ENCODE measurements around the gene NCBP2L.
A peak's percentile ranks its signal among the peaks of the same experiment; 100 is the strongest.
"Not testable (repeated sequence)": the region's sequence is repeated elsewhere in the genome, so short reads cannot be mapped to it uniquely, and the experiment has no call there.

The NCBP2L gene

DNA sequence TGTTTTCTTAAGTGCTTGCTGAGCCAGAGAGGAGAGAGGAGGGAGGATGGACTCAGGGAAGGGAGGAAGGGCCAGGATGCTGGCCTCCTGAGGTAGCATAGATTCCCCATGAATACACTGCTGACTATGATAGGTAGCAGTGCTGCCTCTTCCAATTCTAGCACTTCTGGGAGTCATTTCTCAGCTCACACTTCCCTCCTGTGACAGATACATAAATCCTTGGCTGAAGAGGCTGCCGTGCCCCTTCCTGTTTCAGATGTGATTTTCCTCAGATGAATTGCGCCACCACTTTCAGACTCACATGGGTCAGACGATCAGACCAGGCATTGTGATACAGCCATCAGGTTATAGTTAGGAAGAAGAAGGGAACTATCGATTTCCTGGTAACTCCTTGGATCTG lies 24.3 kb upstream of the NCBP2L start:
- DNase-seq: no peak

GRCh38 chrX:107755721-107756120 lies 21.8 kb upstream of the NCBP2L start:
- DNase-seq: no peak

- no peak for DNase-seq
These were observed 19.2 kb upstream of the NCBP2L start for GRCh38 chrX:107758231-107758766.

DNA sequence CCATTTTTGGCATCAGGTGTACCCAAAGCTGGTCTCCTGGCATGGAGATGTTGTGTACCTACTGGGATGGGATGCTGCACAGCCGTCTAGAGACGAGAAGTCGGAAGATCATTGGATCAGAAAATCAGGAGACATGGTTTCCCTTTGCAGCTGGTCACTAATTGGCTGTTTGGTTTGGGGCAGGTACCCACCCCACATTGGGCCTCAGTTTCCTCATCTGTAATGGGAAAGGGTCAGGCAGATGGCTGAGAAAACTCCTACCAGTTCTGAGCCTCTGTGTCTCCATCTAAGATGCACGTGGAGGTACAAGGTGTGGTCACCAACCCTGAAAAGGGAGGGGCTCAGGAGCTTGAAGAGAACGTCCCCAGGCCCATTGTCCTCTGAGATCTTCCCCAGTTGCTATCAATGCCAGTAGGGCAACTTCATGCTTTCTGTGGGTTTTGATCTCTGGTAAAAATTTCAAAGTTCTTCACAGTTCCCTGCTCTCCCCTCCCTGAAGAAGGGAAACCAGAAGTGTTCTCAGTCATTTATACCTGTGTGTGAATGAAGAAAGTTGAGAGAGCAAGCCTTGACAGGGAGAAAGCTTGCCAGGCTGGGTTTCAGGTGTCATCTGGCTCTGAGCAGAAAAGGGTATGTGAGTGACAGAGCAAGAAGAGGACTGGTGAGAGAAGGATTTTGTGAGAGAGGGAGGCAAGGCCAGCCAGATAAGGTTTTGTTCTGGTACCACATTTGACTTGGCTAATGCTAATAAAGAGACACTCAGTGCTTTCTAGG lies 17.0 kb upstream of the NCBP2L start:
- no peak for DNase-seq

DNA sequence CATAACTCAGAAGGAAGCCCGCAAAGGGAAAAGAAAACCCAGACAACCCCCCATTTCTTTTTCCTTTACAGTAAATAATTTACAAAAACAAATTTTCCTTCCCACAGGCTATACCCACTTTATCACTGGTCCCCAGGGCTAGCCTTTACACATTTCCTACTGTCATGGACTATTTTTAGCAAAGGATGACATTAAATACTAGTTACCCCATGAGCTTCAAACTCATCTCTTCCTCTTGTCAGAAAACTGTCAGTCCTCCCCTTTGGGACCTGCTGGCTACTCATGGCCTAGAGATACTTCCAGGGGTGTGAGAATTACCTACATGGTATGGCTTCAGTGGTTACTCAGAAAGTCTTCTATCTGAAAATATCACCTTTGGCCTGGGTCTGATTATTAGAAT lies 13.9 kb upstream of the NCBP2L start:
- no peak for DNase-seq

DNA sequence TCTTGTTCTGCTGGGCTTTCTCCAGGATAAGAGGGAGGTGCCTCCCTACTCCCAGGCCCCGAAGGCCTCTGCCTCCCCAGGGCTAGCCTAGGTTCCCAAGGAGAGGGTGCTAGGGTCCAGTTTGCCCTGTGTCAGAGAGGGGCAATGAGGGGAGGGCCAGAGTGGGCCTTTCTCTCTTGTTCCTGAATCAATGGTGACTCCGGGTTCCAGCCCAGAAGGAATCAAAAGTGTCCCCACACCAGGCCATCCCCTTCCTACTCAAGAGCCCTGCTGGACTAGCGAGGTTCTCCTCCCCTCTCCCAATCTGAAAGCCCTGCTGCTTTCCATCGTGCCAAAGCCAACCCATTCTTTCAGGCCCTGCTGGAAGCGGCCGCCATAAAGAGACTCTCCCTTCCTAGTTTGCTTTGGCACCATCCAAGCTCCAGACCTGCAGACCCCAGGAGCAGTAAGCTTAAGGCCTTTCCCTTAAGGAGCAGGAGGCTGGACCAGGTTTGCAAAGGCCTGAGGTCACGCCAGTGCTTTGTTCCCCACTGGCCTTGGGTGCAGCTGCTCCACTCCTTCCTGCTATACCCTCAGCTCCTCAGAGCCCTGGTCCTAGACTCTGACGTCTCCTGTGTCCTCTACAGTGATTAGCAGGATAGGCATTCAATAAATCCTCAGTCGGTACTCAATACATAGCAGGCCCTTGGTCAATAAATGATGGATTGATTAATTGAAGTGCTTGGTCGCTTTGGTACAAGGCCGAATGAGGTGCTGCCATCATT lies 12.5 kb upstream of the NCBP2L start:
- no peak for DNase-seq

DNA sequence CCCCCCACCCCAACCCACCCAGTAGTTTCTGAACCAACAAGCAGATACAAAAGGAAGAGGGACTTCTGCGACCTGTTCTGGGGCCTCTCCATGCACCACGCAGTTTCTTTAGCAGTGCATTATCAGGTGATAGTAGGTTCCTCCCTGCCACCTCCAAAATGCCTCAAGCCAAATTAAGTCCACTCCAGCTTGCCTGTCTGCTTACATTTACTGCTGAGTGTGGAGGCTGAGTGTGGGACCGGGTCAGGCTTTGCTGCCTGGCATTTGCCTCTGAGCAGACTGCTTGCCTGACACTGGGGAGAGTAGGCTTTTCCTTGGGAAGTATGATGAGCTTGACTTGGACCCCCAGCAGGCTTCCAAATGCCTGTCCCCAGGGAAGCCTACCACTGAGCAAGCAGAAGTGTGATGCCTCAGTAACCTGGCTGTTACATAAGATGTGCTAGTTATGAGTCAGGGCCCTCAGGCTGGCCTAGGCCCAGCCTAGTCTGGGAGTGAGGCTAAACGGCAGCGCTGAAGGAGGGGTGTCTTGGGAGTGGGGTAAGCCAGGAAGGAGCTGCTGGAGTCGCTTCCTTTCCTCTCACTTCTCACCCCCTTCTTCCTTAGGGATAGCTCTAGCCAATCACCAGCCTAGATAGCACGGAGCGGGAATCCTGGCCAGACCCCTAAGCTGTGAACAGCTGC lies 10.9 kb upstream of the NCBP2L start:
- no peak for DNase-seq

- DNase-seq: no peak
These were observed 9.5 kb upstream of the NCBP2L start for GRCh38 chrX:107768051-107768450.

- no peak for DNase-seq
These were observed 7.8 kb upstream of the NCBP2L start for GRCh38 chrX:107769581-107770317.

- DNase-seq: no peak
These were observed 4.3 kb upstream of the NCBP2L start for GRCh38 chrX:107773206-107773605.

DNA sequence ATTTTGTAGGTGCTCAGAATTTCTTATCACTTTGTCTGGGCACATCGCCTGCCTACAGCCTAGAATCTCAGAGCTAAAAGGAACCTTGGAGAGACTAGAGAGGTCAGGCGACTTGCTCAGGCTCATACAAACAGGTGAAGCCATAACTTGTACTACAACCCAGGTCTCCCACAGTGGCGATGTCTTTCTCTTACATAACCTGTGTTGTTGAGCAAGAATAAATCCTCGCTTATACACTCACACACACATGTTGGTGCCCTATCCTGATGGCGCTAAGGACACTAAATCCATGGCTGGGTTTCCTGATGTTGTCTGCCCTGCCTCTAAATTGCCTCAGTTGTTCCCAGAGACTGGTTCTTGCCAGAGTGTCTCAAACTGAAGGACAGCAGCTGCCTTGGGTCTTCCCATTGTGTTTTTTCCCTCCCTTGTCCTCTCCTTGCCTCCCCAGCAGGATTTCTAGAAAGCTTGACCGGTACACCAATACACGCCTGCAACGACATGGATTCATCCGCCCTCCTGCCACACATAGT lies 3.6 kb upstream of the NCBP2L start:
- DNase-seq: no peak

- DNase-seq: no peak
These were observed 2.4 kb upstream of the NCBP2L start for GRCh38 chrX:107775000-107775733.

- DNase-seq: no peak
These were observed 1.6 kb upstream of the NCBP2L start, which contains the start of gene TSC22D3 for GRCh38 chrX:107775734-107776511. TSC22D3 (minus strand) TSS chrX:107775787; CDS start chrX:107775419, 368 bp downstream.

GRCh38 chrX:107776649-107777535 lies 641 bp upstream of the NCBP2L start:
- DNase-seq: peak; percentile 34

- DNase-seq: no peak
These were observed 3.0 kb downstream of the NCBP2L start for GRCh38 chrX:107780525-107780924.

- no peak for DNase-seq
These were observed 10.3 kb downstream of the NCBP2L start for GRCh38 chrX:107787827-107788226.

- no peak for DNase-seq
These were observed 26.9 kb downstream of the NCBP2L start for GRCh38 chrX:107804427-107804826.

DNA sequence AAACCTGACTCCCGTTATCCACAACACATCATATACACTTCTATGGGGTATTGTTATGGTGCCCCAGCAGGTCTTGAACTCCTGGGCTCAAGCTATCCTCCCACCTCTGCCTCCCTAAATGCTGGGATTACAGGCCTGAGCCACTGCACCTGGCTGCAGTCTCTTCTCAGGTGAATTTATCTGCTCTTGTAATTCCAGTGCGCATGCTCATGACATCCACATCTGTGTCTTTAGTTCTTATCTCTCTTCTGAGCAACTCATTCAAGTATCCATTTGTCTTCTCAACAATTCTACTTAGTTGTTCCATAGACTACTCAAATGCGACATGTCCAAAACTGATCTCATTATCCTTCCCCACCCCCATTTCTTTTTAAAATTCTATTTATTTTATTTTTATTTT lies 27.6 kb downstream of the NCBP2L start:
- DNase-seq: no peak

GRCh38 chrX:107810053-107810452 lies 32.5 kb downstream of the NCBP2L start:
- not testable (repeated sequence) for DNase-seq
